Measurements from ENCODE around the gene FGF22.
A peak's percentile ranks its signal among the peaks of the same experiment; 100 is the strongest.

The FGF22 gene

DNA sequence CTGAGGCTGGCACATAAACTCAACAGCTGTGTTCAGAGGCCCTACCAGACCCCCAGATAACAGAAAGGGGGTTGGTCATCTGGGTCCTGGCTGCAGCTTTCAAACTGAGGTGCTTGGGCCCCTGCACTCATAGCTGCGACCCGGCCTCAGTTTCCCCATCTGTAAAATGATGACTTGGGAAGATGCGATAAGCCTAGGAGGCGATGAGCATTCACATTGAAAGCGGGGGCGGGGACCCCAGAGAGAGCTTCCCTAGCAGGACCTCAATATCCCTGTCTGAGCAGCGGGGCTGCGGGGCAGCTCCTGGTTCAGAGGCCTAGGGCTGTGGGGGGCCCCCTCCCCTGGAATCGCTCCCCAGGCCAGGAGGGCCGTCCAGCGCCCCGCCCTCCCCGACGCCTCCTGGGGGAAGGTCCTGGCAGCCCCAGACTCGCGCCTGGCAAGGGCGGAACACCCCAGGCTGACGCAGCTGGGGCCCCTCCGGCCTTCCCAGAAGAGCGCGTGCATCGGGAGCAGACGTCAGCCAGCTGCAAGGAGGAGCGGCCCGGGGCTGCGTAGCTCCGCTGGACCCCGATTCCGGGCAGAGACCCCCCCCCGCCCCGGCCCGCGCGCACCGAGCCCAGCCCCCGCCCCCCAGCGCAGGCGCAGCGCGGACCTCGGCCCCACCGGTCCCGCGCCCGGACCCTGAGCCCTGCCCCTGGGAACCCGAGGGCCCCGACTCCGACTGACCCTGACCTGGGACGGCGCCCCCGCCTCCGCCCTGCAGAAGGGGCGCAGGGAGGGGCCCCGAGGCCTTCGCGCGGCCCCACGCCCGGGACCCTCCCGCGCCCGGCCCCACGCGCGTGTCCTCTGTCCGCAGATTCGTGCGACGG, 40.0 kb downstream of the FGF22 start:
- peak; percentile 84 for DNase-seq (ENCODE audit: low read depth, low spot score)

DNA sequence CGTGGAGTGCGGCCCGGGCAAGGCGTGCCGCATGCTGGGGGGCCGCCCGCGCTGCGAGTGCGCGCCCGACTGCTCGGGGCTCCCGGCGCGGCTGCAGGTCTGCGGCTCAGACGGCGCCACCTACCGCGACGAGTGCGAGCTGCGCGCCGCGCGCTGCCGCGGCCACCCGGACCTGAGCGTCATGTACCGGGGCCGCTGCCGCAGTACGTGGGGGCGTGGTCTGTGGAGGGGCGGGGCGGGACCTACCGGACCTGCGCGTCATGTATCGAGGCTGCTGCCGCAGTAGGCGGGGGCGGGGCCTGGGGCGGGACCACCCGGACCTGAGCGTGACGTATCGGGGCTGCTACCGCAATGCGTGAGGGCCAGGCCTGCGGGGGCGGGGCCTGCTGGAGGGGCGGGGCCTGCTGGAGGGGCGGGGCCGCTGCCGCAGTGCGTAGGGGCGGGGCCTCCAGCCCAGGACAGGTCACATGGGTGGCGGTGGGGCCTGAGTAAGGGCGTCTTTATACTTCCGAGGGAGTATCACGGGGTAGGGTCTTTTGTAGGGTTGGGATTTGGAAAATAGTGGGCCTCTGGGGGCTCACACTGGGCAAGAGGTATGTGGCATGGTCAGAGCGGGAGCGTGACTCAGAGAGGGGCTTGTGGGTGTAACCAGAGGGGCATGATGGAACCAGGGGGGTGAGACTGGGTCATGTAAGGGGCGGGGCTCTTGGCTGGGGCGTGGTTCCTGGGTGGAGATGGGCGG, 40.8 kb downstream of the FGF22 start:
- DNase-seq (ENCODE audit: low read depth, low spot score): peak; percentile 99

DNA sequence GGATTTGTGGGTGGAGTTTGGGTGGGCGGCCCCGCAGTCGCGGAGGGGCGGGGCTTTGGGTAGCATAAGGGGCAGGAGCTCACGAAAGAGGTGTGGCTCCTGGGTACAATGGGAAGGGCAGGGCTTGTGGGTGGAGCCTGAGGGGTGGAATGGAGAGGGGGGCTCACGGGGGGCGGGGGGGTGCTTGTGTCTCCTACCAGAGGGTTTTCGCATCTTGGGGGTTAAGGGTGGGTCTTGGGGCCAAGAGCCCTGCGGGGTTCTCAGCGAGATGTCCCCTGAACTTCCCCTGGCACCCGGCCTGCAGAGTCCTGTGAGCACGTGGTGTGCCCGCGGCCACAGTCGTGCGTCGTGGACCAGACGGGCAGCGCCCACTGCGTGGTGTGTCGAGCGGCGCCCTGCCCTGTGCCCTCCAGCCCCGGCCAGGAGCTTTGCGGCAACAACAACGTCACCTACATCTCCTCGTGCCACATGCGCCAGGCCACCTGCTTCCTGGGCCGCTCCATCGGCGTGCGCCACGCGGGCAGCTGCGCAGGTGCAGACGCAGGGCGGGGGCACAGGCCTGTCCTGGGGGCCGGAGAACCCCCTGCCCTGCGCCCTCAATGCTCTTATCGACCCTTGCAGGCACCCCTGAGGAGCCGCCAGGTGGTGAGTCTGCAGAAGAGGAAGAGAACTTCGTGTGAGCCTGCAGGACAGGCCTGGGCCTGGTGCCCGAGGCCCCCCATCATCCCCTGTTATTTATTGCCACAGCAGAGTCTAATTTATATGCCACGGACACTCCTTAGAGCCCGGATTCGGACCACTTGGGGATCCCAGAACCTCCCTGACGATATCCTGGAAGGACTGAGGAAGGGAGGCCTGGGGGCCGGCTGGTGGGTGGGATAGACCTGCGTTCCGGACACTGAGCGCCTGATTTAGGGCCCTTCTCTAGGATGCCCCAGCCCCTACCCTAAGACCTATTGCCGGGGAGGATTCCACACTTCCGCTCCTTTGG, 41.6 kb downstream of the FGF22 start:
- no peak for DNase-seq (ENCODE audit: low read depth, low spot score)

DNA sequence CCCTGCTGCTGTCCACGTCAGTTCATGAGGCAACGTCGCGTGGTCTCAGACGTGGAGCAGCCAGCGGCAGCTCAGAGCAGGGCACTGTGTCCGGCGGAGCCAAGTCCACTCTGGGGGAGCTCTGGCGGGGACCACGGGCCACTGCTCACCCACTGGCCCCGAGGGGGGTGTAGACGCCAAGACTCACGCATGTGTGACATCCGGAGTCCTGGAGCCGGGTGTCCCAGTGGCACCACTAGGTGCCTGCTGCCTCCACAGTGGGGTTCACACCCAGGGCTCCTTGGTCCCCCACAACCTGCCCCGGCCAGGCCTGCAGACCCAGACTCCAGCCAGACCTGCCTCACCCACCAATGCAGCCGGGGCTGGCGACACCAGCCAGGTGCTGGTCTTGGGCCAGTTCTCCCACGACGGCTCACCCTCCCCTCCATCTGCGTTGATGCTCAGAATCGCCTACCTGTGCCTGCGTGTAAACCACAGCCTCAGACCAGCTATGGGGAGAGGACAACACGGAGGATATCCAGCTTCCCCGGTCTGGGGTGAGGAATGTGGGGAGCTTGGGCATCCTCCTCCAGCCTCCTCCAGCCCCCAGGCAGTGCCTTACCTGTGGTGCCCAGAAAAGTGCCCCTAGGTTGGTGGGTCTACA, 43.1 kb downstream of the FGF22 start:
- DNase-seq (ENCODE audit: low read depth, low spot score): no peak

DNA sequence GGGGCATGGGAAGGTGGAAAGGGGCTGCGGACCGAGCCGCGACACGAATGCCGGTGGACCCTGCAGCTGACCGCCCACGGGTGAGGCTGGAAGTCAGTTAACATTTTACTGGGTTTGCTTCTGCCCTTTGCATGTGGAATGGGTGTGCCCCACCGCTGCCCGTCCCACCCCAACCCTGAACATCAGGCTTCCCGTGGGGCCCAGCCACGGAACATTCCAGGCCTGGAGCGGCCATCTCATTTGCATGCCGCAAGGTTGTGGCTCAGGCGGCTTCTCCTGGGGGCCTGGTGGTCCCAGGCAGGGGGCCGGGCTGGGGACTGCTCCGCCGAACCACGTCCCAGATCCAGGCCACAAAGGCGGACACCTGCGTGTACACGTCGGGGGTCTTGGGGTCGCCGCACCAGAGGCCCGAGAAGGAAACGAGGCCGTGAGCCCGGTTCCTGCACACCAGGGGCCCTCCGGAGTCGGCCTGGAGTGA, 45.8 kb downstream of the FGF22 start:
- DNase-seq (ENCODE audit: low read depth, low spot score): no peak

DNA sequence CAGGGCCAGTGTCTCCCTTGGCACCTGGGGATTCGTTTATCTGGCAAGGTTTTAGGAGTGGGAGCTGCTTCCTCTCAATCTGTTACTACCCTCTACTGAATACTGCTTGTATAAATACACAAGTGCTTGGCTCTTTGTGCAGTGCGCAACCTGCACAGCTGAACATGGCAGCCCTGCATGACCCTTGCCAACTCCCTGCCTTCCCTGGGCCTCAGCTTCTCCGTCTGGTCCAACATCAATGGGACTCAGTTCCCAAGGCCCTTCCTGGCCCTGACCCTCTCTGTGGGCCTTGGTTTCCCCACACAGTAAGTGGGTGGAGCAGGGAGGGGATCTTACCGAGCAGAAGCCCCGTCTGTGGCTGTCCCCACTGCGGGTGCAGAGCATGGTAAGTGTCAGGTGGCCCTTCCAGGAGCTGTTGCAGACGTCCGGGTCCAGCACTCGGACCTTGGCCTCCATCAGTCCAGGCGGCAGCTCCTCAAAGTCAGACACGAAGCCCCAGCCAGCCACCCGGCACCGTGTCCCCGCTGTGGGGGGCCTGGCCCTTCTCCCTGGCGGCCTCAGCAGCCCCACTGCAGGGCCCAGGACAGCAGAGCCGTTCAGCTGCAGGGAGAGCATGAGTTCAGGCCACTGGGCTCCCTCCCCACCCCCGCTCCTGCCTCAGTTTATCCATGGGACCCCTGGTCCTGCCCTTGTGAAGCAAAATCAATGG, 47.1 kb downstream of the FGF22 start:
- no peak for DNase-seq (ENCODE audit: low read depth, low spot score)

DNA sequence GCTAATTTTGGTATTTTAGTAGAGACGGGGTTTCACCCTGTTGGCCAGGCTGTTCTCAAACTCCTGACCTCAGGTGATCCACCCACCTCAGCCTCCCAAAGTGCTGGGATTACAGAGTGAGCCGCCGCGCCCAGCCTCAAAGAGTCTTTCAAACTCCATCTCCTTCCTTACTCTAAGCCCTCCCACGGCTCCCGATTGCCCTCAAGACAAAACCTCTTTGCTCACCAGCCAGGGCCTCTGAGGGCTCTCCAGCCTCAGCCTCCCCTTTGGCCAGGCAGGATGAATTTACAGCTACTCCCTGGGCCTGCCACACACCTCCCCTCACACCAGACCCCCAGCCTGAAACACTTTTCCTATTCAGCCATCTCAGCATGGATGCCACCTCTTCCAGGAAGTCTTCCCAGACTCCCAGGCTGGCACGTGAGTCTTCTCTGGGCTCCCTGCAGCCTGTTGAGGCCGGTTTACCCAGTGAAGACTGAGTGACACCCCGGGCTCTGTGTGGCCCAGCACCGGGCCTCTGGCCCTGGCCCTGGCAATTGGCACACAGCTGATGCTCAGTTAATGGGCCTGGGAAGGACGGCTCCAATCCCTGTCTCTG, 48.0 kb downstream of the FGF22 start:
- no peak for DNase-seq (ENCODE audit: low read depth, low spot score)

DNA sequence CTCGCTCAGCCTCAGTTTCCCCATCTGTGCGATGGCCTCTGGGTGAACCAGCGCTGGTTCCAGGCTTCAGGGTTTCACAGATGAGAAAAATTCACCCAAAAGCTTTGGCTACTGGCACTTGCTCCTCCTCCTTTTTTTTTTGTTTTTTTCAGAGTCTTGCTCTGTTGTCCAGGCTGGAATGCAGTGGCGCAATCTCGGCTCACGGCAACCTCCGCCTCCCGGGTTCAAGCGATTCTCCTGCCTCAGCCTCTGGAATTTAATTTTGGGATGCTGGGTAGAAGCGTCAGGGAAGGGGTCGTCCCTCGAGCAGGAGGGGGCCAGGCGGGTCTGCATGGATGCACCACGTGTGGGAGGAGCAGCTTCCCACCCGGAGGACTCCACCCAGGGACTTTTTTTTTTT, 48.5 kb downstream of the FGF22 start:
- no peak for DNase-seq (ENCODE audit: low read depth, low spot score)

DNA sequence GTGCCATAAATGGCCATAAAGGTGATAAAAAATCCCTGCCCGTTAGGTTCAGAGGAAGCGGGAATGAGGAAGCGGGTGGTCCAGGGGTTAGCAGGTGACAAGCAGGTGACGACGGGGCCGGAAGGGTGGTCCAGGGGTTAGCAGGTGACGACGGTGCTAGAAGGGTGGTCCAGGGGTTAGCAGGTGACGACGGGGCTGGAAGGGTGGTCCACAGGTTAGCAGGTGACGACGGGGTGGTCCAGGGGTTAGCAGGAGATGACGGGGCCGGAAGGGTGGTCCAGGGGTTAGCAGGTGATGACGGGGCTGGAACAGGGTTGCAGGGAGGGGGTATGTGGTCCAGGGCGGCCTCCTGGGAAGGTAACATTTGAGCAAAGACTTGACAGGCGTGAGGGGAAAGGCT, 49.3 kb downstream of the FGF22 start:
- no peak for DNase-seq (ENCODE audit: low read depth, low spot score)

DNA sequence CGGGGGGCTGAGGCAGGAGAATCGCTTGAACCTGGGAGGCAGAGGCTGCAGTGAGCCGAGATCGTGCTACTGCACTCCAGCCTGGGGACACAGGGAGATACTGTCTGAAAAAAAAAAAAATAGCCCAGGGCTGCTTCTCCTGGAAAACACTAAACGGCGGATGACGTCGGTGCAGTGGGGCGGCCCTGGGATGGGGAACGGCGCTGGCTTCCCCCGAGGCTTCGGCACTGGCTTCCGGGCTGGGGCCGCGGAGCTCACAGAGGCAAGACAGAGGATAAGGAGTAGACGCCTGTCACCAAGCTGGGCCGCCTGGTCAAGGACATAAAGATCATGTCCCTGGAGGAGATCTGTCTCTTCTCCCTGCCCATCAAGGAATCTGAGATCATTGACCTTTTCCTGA, 50.5 kb downstream of the FGF22 start:
- DNase-seq (ENCODE audit: low read depth, low spot score): no peak
